ENCODE data around the gene PPIF.

PPIF gene

GRCh38 chr10:79404690-79405131 is 57.4 kb downstream of the PPIF start:
- DNase-seq, result no peak

Data from activated CD4-positive, CD25-positive, alpha-beta regulatory T cell (primary cell).